ENCODE measurements around the gene SLC9A4. TPM values are rescaled to one million over a fixed set of nuclear protein-coding genes. Genes with fewer than 3 reads are reported as not detected.

Gene SLC9A4
- total and polyA plus RNA-seq, 9 of the 15 experiments (the other 6 are each of a cell fraction or from before 2014, with no cell fraction given): 0.04 to 0.15 (median 0.04) TPM; not detected in 5

GRCh38 chr2:102551329-102552096 is 78.5 kb downstream of the SLC9A4 start:
- Histone ChIP-seq H3K27ac (ENCODE audit: extremely low read depth, low read depth, low read length) (no peak overlapping the region), H3K9me1 (ENCODE audit: control insufficient read depth, insufficient read depth, low read length) (no peaks in the 10 kb centered on the region), H3K27me3 (ENCODE audit: control insufficient read depth in 2 of 2, insufficient read depth in 2 of 2, low read length in 2 of 2) (no peaks in the 10 kb centered on the region), H3K4me2 (ENCODE audit: insufficient read depth, low read length) (no peak overlapping the region), H2AFZ (ENCODE audit: low read depth, low read length) (no peak overlapping the region), H3K36me3 (ENCODE audit: control insufficient read depth, insufficient read depth, low read length) (no peaks in the 10 kb centered on the region), H4K20me1 (replicated peaks; ENCODE audit: control insufficient read depth, insufficient read depth, low read length) (no peaks in the 10 kb centered on the region), H3K4me1 (replicated peaks in 1 of 2; ENCODE audit: control insufficient read depth in 2 of 2, insufficient read depth in 2 of 2, low read length in 2 of 2) (no peaks in the 10 kb centered on the region), H3K79me2 (ENCODE audit: control insufficient read depth, insufficient read depth, low read length) (no peaks in the 10 kb centered on the region), H3K4me3 (no peak overlapping the region), H3K9me3 (replicated peaks; ENCODE audit: control insufficient read depth, insufficient read depth, low read depth, low read length) (0 out of 2 replicates have a peak, but pooled peaks cover 1% of the 10 kb centered on the region), H3K9ac (ENCODE audit: insufficient read depth in 1 of 2, low read depth in 2 of 2, low read length in 2 of 2) (no peak overlapping the region)
- POLR2A ChIA-PET: interaction anchor here (0.7 kb wide), 1 partner anchor 1131 kb away, joined by 3 read pairs; no protein-coding TSS in a partner anchor
- no peak for TF ChIP-seq ZNF444 (CRISPR knock-in tag; IDR thresholded peaks at IDR 0.05)
- TF ChIP-seq TFE3 (CRISPR knock-in tag; IDR thresholded peaks at IDR 0.05): peak; percentile 55
- CTCF ChIA-PET (ENCODE audit: low intra/inter-chr PET ratio): no interaction called here
- in situ Hi-C loops (cut with MboI): no loop called here
- ATAC-seq (no peak), FAIRE-seq (no peak), DNase-seq (ENCODE audit: extremely low read depth in 1 of 4, low spot score in 3 of 4) (no peak)
- 0% methylated on average over 2 of the region's 2 CpGs for WGBS (ENCODE audit: insufficient coverage, low coverage, missing lambda C conversion rate)
- BruUV-seq (replicated peaks): no TSS peak
- intact Hi-C loops (cut with micrococcal nuclease): no loop called here

DNA sequence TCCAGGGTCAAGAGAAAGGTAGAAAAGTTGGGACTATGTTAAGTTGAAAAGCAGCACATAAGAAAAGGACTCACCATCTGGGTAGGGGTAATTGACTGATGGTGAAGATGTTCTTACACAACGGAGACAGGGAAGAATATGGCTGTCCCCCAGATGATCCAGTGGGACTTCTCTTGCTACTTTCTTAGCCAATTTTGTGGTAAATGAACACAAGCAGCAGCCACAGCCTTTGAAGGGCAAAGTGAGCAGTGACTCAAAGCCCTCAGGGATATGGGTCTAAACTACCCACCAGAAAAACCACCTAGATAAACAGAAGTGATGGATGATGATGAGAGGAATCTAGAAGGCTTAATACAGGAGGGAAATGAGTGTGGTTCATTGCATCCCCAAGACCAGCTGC is 80.6 kb downstream of the SLC9A4 start:
- Histone ChIP-seq H3K36me3 (ENCODE audit: control insufficient read depth, insufficient read depth, low read length) (no peaks in the 10 kb centered on the region), H4K20me1 (replicated peaks; ENCODE audit: control insufficient read depth, insufficient read depth, low read length) (no peaks in the 10 kb centered on the region), H3K27ac (ENCODE audit: extremely low read depth, low read depth, low read length) (no peak overlapping the region), H2AFZ (ENCODE audit: low read depth, low read length) (no peak overlapping the region), H3K4me1 (replicated peaks in 1 of 2; ENCODE audit: control insufficient read depth in 2 of 2, insufficient read depth in 2 of 2, low read length in 2 of 2) (no peaks in the 10 kb centered on the region), H3K79me2 (ENCODE audit: control insufficient read depth, insufficient read depth, low read length) (no peaks in the 10 kb centered on the region), H3K9me3 (replicated peaks; ENCODE audit: control insufficient read depth, insufficient read depth, low read depth, low read length) (0 out of 2 replicates have a peak, but pooled peaks cover 1% of the 10 kb centered on the region), H3K9me1 (ENCODE audit: control insufficient read depth, insufficient read depth, low read length) (no peaks in the 10 kb centered on the region), H3K4me2 (ENCODE audit: insufficient read depth, low read length) (no peak overlapping the region), H3K4me3 (no peak overlapping the region), H3K9ac (ENCODE audit: insufficient read depth in 1 of 2, low read depth in 2 of 2, low read length in 2 of 2) (no peak overlapping the region), H3K27me3 (ENCODE audit: control insufficient read depth in 2 of 2, insufficient read depth in 2 of 2, low read length in 2 of 2) (no peaks in the 10 kb centered on the region)
- no peak for FAIRE-seq
- intact Hi-C loops (cut with micrococcal nuclease): no loop called here
- ChIA-PET POLR2A (no interaction called here), CTCF (ENCODE audit: low intra/inter-chr PET ratio) (no interaction called here)
- in situ Hi-C loops (cut with MboI): no loop called here
- BruUV-seq (replicated peaks): no TSS peak
- 0% methylated on average over 1 of the region's 1 CpG for WGBS (ENCODE audit: insufficient coverage, low coverage, missing lambda C conversion rate)
- no peak for DNase-seq (ENCODE audit: extremely low read depth in 1 of 4, low spot score in 3 of 4)
- no peak for ATAC-seq
- TF ChIP-seq C11orf30 (IDR thresholded peaks at IDR 0.05; ENCODE audit: low read depth) (no peak), TCFL5 (CRISPR knock-in tag; conservative IDR thresholded peaks at IDR 0.05) (no peak), SIN3B (IDR thresholded peaks at IDR 0.05; ENCODE audit: low read depth) (no peak), KDM4B (IDR thresholded peaks at IDR 0.05; ENCODE audit: borderline replicate concordance in 2 of 2, low read depth in 1 of 2) (no peak)
- TF ChIP-seq, protein P1, sequence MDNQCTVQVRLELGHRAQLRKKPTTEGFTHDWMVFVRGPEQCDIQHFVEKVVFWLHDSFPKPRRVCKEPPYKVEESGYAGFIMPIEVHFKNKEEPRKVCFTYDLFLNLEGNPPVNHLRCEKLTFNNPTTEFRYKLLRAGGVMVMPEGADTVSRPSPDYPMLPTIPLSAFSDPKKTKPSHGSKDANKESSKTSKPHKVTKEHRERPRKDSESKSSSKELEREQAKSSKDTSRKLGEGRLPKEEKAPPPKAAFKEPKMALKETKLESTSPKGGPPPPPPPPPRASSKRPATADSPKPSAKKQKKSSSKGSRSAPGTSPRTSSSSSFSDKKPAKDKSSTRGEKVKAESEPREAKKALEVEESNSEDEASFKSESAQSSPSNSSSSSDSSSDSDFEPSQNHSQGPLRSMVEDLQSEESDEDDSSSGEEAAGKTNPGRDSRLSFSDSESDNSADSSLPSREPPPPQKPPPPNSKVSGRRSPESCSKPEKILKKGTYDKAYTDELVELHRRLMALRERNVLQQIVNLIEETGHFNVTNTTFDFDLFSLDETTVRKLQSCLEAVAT (IDR thresholded peaks at IDR 0.05): no peak

Data from K562 (cell line).